Measurements from ENCODE around the gene C11orf24.
A peak's percentile ranks its signal among the peaks of the same experiment; 100 is the strongest.
"Not testable (repeated sequence)": the region's sequence is repeated elsewhere in the genome, so short reads cannot be mapped to it uniquely, and the experiment has no call there.

C11orf24 gene

DNA sequence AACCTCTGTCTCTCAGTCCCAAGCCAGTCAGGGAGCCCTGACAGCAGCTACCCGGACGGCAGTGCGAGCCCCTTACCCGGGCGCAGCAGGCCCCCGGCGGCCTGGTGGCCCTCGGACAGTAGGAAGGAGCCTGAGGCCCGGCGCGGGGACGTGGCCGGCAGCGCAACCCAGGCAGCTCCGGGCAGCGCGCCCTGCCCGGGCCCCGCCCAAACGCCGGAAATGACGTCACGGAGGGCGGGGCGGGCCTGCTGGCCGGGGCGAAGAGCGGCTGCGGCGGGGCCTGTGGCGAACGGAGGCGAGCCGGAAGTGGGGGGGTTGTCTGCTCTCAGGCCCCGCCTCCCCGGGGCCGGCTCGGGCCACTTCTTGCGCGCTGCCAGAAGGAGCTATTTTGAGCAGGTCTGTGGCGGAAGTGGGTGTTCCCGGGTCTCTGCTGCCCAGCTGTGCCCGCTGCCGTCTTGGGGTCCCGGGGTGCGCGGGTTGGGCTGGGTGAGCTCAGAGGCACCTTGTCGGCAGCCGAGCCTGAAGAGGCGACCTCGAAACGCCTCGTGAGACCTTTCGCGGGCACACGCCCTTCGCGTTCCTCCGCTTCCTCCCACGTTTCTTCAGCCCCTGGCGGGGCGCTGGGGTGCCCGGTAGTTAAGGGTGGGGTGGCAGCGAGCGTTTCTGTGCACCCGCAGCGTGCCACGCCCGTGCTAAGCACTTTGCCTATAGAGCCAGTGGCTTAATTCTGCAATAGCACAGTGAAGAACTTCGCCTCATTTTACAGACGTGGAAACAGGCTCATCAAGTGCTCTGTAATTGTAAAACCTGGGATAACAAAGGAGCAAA, at the start of gene C11orf24:
Gene C11orf24 (minus strand): TSS at position 193 of the 828 bp plus-strand sequence. CDS start 8,206 bp downstream, outside the sequence.
- peak; percentile 94 for DNase-seq

DNA sequence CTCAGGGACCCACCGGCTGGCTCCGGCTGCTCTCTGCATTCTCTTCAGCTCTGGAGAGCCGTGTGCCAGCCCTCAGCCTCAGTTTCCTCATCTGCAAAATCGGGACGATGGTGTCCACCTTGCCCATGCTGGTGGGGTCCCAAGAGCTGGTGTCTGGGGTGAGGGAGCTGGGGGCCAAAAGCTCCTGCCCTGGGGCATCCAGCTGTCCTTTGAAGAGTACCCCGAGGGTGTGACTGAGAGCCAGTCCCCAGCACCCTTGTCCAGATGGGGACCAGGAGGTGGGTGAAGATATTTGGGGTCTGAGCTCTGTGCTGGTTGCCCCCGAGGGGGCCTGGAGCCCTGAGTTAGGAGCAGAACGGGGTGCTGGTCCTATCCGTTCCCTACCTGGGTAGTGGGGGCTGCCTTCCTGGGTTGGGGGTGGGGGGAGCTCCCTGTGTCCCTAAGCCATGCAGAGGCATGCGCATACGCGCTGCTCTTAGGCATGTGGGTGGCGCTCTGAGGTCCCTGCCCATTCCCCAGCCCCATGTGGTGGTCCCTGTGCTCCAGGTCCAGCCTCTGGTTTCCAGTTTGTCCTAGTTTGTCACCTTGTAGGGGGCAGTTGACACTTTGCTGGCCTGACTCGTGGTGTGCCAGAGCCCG, 45.5 kb upstream of the C11orf24 start:
- no peak for DNase-seq

DNA sequence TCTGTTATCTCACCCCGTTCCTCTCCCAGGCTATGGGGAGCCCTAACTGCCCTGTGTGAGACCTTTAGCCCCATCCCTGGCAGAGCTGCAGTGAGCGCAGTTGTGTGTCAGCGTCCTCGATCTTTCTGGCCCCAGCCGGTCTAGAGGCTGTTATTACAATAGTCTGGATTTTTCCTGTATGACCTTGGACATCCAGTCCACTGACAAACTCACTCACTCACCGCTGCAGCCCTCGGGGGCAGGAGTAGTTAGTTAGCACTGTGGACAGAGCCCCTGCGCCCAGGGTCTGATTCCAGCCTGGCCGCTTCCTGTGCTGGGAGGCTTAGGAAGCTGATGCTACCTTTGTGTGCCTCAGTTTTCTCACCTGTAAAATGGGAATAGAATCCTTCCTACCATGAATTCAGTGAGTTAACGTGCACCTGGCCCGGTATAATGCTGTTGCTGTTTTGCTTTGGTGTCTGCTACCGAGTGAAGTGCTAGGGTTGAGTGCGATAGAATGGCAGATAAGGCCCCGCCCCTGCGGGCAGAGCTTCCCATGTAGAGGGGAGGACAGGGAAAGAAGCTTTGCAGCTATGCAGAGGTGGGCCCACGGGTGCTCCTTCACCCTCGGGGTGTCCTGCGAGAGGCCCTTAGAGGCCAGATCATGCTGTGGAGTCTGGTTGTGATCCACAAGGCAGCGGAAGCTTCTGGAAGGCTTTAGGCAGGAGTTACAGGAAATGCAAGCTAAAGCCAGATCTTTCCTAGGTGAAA, 43.6 kb upstream of the C11orf24 start:
- no peak for DNase-seq

DNA sequence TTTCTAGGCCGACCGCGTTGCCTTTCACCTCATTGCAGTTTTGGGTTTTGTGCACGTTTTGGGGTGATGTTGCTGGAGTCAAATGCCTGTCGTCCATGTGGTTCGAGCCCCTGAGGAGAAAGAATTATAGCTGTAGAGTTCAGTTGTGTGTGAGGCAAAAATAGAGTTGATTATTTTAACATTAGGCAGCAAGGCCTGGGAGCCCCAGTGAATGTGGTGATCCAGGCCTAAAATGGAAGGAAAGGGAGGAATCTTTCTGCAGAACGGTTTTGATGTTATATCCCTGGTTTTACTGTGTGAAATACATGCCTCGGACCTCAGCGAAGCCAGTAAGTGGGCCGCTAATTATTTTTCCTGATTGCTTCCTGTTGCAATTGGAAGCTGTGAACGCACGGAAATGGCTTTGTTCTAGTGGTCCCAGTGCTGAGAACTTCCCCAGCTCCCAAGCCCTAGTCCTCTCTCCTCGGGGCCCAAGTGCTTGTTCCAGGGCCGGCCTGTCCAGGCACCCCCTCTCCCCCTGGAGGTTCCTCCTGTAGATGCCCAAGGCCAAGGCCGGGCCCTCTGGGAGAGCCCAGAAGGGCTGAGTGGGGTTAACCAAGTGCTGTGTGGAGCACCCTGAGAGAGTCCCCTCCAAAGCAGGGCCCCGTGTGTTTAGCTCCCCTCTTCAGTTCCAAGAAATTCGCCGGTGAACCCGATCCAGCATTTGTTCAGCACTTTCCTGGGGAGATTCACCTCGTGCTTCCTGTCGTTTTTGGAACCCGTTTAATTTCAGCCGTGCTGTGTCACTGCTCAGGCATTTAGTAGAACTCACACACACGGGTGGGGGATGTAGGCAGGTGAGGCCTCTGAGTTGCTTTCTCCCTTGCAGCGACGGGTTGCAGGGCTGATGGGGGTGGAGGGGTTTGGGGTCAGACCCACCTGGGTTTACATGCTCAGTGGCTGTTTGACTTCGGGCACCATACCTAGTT, 42.7 kb upstream of the C11orf24 start:
- no peak for DNase-seq

DNA sequence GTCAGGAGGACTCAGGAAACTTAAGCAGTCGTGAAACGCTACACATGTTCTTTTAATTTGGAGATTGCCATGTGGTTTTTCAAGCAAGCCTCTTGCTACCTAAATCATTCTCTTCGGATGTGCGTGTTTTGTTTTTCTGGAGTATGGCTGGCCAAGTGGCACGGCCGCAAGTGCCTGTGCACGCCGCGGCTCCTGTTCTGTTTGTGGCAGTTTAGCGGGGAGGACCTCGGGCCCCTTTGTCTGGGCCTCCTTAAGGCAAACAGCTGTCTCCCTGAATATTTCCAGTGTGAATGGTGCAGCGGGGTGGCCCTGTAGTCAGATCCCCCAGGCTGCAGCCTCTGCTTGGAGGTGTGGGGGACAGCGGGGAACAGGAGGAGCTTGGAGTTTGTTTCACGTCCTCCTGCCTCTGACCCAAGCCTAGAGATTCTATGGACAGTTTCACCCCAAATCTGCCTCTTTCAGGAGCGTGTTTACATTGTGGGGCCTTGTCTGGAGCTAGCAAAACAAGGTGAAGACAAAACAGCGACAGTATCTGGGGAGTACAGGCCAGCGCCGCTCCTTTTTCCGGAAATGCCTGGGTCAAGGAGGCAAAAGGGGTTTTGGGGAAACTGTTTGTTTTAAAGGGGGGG, 41.9 kb upstream of the C11orf24 start:
- DNase-seq, result no peak

DNA sequence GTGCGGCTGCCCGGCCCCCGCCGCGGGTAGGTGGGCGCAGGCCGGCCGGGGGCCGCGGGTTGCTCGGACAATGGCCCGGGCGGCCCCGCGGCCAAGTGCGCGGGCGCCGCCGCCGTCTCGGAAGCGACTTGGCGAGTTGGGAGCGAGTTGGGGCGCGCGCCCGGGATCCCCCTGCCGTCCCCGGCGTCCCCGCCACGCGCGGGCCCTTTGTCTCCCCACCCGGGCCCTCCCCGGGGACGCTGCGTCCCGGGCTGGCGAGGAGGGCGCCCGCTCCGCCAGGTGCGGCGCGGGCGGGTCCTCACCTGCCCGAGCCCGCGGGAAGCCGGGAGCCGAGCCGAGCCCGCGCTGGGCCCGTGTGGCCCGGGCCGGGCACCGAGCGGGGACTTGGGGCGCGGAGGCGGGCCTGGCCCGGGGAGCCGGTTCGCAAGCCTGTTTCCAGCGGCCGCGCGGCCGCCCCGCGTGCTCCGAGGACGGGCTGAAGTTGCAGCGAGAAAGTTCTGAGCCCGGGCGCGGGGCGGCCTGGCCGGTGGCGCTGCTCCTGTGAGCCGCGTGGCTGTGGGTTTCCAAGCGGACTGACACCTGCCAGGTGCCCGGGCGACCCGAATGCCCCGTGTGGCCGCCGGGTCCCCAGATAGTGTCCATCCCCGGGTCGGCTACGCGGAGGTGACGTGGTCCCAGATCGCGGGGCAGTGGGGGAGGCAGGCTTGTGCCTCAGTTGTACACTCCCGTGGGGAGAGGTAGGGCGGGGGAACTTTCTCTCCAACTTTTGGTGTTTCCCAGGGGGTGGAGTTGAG, 41.2 kb upstream of the C11orf24 start:
- DNase-seq, result no peak

DNA sequence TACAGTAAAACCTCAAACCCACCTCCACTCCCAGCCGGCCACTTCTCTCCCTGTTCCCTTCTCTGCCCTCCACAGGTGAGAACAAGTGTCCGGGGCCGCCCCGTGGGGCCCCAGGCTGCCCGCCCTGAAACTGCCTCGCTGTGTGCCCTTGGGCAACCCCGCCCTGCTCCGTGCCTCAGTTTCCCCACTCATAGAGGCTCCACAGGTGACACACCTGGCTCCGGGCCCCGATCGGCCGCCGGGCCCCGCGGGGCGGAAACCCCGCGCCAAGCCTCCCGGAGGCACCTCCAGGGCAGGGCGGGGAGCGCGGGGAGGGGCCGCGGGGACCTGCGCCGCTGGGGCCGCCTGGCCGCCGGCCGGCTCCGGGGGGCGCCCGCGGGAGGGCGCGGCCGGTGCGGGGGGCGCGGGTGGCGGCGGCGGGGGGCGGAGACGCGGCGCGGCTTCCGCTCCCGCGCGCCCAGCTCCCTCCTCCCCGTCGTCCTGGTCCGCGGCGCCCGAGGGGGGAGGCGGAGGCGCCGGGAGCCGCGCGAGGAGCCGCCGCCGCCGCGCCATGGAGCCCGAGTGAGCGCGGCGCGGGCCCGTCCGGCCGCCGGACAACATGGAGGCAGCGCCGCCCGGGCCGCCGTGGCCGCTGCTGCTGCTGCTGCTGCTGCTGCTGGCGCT, 40.5 kb upstream of the C11orf24 start, which contains the start of gene LRP5:
Gene LRP5 (plus strand): TSS at position 475 of the 663 bp plus-strand sequence. CDS start 124 bp downstream, at position 599.
- DNase-seq, result no peak

DNA sequence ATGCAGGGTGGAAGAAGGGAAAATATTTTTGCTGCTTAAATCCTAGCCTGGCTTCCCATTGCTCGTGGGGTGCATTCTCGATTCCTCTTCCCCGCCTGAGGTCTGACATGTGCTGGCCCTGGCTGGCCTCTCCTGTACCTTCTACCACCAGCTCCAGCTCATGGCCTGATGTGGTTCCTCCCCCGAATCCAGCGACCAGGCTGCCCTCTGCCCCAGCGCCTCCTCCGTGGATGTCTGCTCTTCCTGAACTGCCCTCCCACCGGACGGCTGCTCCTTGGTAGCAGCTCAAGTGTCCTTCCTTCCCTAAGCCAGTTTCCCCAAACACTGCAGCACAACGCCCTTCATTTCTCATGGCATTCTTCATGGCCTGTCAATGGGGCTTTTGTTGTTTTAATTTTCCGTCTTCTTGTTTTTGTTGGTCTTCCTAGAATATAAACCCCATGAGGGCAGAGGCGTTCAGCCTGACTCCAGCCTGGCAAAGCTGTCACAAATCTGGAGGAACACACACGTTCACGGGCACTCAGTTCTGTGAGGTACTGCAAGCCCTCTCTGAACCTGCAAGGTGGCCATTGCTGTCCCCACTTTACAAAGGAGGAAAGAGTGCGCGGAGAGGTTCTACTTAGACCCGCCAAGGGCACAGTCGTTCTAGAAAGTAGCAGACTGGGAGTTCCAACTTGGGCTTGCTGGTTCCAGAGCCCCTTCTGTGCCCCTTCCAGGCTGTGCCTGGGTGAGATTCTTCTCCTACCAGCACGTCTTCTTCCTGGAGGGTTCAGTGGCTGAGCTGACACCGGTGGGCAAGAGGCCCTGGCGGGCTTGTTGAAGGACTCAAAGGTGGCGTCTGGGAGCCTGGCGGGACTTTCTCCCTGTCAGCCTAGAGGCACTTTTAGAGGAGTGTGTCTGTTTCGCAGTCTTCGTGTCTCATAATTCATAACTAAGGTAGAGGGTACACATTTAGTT, 39.7 kb upstream of the C11orf24 start:
- DNase-seq, result peak; percentile 49

DNA sequence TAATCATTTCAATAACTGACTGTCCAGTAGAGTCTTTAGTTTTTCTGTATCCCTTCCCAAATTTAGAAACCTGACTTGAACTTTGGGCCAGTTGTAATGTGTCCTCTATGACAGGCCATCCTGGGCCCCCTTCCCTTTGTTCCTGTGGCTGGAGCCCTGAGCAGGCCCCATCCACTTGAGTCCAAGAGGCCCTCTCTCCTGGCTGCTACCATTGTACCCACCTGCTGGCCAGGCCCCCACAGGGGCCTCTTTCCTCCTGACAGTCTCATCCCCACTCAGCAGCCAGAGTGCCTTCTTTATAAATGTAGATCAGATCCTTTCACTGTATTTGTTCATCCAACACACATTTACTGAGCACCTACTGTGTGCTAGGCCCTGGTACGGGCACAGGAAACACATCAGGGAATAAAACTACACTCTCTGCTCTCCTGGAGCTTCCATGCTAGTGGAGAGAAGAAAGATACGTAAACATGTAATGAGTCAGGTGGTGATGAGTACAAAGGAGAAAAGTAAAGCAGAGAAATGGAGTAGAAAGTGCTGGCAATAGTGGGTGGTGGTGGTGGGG, 37.9 kb upstream of the C11orf24 start:
- DNase-seq, result no peak

DNA sequence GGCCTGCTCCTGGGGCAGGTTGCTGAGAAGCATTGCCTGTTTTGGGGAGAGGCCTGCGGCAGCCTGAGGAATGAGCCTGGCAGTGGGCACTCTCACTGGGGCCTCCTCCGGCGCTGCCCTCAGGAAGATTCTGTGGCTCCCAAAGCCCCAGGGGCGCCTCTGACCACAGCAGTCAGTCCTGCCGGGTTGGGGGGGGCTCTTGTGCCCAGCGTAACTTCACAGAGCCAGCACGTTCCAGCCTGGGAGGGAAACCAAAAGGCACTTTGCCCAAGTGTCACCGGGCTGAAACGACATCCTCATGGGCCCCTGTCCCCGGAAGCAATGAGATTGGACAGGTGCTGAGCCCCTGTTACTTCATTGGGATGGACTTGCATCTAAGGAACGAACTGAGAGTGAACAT, 36.3 kb upstream of the C11orf24 start:
- no peak for DNase-seq

DNA sequence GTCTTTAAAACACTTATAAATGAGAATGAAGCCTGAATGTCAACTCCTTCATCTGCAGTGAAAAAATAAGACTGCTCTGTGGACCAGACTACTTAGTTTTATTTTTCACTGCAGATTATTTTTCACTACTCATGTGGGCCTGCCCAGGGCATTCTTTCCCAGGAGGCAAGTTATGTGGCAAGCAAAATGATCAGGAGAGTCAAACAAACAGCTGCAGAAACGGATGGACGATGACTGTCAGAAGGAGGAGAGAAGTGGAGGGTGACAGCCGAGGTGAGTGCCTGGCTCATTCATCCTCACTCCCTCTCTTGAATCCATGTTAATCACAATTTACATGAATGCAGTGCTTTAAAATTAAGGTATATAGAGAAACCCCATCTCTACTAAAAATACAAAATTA, 34.9 kb upstream of the C11orf24 start:
- DNase-seq, result no peak

DNA sequence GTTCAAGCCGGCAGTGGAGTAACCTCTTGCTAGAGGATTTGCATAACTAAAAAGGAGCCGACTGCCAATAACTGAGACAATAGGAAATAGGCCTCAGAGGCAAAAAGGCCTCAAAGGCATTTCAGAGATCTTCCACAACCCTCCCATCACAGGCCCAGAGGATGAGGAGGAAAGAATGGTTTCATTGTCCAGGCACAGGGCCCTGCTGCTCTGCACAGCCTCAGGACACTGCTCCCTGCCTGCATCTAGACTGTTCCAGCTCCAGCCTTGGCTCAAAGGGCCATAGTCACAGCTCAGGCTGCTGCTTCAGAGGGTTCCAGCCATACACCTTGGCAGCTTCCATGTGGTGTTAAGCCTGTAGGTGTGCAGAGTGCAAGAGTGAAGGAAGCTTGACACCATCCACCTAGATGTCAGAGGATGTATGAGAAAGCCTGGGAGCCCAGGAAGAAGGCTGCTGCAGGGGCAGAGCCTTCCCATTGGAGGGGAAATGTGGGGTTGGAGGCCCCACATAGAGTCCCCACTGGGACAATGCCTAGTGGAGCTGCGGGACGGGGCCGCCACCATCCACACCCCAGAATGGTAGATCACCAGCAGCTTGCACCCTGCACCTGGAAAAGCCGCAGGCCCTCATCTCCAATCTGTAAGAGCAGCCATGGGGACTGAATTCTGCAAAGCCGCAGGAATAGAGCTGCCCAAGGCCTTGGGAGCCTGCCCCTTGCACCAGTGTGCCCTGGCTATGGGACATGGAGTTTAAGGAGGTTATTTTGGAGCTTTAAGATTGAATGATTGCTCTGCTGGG, 32.4 kb upstream of the C11orf24 start:
- no peak for DNase-seq

DNA sequence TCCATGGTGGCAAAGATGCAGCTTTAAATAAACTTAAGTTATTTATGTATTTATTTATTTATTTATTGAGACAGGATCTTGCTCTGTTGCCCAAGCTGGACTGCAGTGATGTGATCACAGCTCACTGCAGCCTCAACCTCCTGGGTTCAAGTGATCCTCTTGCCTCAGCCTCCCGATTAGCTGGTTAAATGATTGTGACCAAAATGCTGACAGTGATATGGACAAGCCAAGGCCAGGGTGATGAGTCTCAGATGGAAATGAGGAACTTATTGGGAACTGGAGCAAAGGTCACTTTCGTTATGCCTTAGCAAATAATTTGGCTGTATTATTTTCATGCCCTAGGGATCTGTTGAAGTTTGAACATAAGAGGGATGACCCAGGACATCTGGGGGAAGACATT, 31.3 kb upstream of the C11orf24 start:
- DNase-seq, result peak; percentile 86

DNA sequence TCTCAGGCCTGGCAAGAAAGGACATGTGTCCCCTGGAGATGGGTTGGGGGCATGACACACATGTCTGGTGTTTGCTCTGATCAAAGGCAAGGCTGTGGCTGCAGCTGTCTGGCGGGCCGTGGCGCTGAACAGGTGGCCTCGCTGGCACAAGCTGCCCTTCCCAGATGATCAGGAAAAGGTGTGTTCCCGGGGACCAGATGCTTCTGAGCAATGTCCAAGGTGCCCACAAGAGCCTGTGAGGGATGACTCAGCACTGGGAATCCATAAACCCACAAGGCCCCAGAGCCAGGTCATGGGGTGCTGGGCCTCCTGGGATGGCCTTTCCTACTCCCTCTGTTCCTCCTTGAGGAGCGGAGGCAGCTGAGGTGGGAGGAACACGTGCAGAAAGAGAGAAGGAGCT, 30.9 kb upstream of the C11orf24 start:
- peak; percentile 35 for DNase-seq

DNA sequence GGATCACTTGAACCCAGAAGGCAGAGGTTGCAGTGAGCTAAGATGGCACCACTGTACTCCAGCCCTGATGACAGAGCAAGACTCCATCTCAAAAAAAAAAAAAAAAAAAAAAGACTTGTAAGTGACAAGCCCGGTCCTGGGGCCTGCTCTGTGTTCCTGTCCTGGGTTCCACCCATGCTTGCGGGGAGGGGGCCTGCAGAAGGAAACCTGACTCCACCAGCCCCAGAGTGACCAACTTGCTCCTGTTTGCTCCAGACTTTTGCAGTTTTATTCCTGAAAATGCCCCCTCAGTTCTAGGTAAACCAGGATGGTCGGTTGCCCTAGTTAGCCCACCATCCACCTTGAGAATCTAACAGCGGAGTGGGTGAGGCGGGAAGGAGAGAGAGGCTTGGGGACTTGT, 30.5 kb upstream of the C11orf24 start:
- no peak for DNase-seq

DNA sequence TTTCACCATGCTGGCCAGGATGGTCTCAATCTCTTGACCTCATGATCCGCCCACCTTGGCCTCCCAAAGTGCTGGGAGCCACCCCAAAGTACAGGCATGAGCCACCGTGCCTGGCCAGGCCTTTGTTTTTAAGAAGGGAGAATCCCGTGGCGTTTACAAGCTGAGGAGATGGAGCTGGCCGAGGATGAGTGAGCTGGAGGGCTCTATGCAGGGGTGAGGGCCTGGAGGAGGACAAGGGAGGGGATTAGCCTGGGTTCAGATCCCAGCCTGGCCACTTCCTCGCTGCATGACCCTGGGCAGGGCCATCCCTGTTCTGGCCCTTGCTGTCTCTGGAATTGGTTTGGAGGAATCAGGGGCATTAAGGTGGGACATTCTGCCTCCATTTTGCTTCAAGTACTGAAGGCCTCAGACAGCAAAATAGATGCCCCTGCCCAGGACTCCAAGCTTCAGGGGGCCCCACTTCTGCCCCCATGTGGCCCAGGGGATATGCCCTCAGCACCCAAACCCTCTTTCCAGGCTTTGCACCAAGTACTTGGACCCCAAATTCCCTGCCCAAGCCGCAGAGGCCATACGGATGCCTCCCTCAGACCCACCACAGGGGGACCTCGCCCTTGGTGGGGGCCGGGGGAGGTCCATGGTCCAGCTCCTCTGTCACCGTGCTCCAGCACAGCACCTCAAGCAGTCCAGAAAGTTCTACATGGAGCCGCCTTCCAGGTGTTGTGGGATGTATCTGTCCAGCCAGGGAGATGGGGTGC, 28.5 kb upstream of the C11orf24 start:
- DNase-seq, result no peak

DNA sequence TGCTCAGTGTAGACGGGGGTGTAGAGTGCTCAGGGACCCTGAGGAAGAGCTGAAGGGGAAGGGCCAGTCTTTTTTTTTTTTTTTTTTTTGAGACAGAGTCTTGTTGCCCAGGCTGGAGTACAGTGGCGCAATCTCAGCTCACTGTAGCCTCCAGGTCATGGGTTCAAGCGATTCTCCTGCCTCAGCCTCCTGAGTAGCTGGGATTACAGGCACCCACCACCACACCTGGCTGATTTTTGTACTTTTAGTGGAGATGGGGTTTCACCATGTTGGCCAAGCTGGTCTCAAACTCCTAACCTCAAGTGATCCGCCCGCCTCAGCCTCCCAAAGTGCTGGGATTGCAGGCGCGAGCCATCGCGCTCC, 27.7 kb upstream of the C11orf24 start:
- not testable (repeated sequence) for DNase-seq
